ENCODE results near the gene JAK2.
"Not testable (repeated sequence)": the region's sequence is repeated elsewhere in the genome, so short reads cannot be mapped to it uniquely, and the experiment has no call there.

Gene JAK2

DNA sequence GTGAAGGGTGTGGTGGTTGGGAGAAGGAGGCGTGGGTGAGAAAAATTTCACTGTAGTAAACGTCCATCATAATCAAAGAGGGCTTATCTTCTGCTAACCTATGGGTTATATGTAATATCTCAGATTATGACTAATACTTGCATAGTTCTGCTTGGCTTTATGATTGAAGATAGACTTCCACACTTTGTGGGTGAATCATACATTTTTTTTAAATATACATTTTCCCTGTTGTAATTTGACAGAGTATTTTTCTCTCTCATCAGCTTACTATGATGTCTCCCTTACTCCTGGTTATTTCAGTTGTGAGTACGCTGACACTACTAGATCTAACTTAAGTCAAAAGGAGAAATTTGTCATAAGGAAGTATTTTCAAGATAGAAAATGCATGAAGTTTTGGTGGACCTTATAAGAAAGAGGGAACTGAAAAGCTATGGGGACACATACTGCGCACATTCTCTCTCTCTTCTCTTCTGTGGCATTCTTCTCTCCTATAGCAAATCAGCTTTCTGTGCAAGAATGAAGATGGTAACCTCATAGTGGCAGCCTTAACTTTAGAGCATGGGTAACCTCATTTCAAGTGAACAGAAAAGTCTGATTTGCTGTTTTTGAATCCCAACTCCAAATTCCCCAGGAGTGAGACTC lies 4.9 kb upstream of the JAK2 start:
- DNase-seq (ENCODE audit: low spot score), result no peak

DNA sequence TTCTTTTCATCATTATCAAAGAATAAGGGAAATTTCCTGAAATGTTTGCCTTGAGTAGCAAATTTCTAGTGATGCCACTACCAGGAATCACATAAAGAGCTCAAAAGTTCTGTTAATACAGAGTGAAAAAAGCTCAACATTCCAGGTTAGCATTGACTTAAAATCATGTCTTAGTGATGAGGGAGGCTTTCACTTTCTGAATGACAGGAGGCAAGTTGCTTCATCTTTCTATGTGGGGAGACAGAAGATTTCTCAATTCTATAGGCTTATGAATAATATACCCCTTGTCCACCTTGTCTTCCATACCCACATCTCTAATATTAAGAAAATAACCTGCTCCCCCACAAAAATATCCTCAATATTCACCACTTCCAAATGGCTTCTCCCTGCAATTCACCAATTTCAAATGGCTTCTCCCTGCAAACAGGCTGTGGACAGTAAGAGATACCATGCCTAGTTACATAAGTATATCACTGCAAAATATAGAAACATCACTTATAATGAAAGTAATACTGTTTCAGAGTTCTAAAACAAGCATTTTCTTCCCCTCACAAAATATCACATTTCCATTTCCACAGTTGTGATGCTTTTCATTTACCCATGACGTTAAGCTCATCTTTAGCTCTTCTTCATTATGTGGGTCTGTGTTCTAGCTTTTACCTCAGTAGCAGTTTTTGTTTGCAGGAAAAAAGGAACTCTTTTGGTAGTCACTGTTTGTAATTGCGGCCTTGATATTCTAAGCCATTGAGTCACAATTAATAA lies 2.2 kb upstream of the JAK2 start:
- DNase-seq (ENCODE audit: low spot score), result no peak

DNA sequence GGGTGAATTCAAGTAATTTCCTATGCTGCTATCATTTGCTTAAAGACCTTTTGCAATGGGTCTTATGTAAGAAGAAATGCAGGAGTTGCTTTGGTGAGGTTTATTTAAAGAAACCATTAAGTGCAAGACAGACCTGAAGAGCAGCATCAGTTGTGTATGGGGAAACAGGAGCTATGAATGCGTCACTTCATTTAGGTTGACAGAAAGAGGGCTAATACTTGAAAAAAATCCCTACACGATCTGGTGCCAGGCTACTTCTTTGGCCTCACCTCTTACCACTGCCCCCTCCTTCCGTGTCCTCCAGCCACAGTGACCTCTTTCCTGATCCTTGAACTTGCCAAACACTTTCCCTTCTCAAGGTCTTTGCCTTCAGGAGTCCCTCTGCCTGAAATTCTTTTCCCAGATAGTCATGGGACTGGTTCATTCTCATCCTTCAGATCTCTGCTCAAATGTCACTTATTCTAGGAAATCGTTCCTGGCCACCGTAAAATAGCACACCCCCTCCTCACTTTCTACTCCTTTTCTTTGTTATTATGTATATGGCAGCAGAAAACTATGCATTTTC lies 1.4 kb upstream of the JAK2 start:
- no peak for DNase-seq (ENCODE audit: low spot score)

DNA sequence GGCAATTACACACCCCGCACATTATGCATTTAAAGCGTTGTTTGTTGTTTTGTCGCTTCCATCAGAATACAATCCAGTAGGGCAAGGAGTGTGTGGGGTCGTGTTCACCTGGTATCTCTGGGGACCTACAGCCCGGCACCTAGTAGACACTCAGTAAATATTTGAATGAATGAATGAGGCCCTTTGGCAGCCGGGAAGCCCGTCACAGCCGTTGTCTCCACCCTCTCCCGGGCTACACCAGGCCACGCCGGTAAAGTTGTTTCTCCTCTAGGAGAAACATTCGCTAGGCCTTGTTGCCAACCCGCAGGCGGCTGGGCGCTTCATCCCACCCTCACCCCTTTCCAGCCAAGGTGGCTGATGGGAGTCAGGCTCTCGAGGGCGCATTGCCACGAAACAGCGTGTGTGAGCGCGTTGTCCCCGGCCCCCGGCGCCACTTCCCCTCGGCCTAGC lies 876 bp upstream of the JAK2 start:
- DNase-seq (ENCODE audit: low spot score), result no peak

DNA sequence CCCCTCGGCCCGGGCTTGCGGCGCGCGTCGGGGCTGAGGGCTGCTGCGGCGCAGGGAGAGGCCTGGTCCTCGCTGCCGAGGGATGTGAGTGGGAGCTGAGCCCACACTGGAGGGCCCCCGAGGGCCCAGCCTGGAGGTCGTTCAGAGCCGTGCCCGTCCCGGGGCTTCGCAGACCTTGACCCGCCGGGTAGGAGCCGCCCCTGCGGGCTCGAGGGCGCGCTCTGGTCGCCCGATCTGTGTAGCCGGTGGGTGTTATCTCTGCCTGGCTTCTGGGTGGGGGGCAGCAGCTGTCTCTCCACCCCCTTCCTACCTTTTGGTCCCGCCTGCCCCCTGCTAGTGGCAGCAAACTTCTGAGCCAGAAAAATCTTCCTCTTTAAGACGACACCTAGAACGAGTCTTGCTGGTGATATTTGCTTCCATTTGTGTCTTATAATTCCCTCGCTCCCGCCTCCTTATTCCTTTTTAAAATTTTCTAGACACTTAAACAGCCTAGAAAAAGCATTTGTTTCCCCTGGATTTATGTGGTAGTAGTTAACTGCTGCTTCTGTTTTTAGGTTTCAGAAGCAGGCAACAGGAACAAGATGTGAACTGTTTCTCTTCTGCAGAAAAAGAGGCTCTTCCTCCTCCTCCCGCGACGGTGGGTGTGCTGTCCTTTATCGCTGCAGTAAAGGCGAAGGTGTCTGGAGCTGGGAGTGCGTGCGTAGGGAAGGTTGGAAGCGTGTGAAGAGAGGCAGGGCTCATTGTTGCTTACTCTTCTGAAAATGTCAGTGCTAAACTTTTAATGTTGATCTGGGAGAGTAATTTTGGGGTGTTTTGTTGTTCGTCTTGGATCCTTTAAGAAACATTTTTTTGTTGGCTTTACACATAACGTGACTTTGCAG lies 554 bp downstream of the JAK2 start:
- peak; percentile 32 for DNase-seq (ENCODE audit: low spot score)

DNA sequence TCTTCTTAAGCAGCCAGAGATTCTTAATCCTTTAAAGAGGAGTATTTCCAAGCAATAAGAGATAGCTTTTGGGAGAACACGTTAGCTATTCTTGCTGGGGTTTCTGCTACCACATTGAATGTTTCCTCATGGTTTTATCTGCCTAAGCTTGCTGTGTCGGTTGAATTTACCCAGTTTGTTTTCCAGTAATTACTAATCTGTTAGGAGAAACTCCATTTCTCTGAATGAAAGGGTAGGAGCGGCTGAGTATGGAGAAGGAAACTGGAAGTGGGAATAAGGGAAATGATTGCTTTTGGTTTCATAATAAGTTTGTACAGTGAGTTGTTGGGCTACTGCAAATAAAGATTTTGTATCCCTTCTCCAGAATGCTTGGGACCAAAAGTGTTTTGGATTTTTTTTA lies 1.2 kb downstream of the JAK2 start:
- DNase-seq (ENCODE audit: low spot score), result no peak

DNA sequence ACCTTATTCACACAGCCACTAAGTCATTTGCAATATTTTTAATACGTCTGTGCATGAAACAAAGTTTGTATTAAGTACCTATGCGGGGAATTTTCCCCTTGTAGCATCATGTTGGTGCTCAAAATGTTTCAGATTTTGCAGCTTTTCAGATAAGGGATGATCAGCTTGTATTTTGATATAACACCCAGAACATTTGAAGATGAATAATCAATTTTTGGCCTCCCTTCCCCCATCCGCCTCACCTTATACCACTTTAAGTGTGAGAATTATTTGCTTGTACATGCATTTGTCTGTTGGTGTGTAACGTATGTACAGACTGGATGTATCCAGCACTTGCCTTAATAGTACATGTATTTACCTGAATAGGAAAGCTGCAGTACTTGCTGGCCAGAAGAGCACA lies 1.7 kb downstream of the JAK2 start:
- DNase-seq (ENCODE audit: low spot score), result no peak

DNA sequence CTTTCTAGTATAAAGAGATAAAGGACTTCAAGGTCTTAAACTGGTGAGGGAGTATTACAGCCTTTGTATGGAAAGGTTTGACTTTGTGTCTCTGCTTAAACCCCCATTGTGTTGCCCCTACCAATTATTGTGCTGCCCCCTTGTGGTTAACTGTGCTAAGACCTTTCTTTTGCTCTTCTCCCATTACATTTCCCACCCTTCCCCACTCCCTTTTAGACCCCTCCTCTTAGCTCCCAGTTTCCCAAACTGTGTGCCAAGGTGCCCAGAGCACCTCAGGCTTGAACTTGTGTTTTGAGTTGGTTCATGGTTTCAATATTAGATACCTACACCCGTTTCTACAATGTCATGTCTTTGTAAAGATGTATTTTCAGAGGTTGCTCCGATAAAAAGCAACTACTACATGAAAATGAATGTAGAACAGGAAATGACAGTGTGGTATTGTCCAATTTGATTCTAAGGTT lies 2.9 kb downstream of the JAK2 start:
- DNase-seq (ENCODE audit: low spot score), result peak; percentile 54

DNA sequence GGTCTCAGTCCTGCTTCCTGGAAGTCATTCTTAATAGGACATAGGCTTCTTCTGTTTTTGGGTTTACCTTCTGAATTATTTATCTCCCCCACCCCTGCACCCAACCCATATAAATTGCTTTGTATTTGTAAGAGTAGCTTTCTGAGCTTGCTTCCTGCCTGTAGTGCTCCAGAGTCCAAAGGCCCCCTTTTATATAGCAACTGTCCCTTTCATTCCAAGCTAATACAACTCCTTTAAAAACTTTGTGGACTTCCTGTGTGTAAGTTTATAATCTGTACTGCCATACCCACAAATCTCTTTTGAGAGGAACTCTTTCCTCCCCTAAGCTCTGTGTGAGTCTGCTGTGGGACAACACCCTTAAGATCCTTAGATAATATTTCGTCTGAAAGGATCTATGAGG lies 7.8 kb downstream of the JAK2 start:
- no peak for DNase-seq (ENCODE audit: low spot score)

DNA sequence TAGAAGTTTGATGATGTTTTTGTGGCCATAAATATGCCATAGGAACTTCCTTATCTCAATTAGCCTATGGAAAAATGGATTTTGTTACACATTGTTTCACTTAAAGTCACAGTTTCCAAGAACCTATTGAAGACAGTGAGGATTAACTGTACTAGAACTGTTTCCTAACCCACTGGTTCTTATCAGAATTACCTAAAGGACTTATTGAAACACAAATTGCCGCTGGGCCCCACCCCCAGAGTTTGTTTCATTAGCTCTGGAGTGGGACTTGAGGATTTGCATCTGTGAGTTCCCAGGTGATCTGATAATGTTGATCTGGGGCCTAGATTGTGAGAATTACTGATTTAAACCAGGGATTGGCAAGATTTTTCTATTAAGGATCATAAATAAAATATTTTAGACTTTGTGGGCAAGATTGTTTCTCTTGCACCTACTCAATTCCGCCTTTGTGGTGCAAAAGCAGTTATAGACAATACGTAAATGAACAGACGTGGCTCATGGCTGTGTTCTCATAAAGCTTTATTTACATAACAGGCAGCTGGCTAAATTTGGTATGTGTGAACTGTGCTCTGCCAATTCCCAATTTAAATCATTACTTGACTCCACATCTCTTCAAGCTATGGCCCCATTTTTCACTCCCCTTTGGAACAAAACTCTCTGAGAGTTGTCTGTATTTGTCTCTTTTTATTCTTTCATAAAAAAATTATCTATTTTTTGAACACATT lies 9.3 kb downstream of the JAK2 start:
- DNase-seq (ENCODE audit: low spot score), result no peak

DNA sequence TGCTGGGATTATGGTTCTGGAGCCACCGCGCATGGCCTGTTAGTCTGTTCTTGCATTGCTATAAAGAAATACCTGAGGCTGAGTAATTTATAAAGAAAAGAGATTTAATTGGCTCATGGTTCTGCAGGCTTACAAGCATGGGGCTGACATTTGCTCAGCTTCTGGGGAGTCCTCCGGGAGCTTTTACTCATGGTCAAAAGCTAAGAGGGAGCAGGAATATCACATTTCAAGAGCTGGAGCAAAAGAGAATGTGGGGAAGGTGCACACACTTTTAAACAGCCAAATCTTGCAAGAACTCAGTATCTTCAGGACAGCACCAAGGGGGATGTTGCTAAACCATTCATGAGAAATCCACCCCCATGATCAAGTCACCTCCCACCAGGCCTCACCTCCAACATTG lies 12.1 kb downstream of the JAK2 start:
- no peak for DNase-seq (ENCODE audit: low spot score)

DNA sequence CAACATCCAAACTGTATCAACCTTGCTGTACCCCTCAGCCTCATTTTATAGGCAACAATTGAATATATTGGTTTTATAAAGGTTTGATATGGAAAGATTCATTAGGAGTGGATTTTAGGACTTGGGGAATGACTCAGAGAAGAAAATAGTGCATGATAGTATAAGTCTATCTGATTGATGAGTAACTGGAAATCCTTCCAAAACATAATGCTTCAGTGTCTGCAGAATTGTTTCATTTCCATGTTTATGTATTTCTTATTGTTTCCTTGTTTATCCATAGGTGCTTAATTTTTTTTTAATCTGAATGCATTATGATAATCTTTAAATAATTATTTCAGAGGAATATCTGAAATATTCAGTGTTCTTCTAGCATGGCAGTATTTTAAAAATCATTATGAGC lies 12.6 kb downstream of the JAK2 start:
- no peak for DNase-seq (ENCODE audit: low spot score)

DNA sequence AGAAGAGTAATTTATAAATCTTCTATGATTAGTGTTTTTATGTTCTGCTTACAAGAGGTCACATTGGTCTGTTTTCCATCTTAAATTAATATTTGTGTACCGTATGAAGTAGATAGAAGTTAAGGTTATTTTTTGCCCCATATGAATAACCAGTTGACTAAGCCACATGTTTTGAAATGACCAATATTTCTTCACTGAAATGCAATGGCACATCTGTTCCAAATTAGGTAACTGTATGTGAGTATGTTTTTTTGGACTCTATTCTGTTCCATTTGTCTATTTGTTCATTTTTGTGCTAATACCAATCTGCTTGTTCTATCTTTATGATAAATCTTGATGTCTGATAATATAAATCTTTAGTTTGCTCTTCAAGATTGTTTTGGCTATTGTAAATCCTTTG lies 17.7 kb downstream of the JAK2 start:
- peak; percentile 28 for DNase-seq (ENCODE audit: low spot score)

DNA sequence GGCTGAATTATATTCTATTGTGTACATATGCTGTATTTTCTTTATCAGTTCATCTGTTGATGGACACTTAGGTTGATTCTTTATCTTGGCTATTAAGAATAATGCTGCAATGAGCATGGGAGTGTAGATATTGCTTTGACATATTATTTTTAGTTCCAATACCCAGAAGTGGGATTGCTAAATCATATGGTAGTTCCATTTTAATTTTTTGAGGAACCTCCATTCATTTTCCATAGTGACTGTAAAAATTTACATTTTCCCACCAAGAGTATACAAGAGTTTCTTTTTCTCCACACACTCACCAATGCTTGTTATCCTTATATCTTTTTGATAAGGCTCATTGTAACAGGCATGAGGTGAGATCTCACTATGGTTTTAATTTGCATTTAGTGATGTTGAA lies 19.4 kb downstream of the JAK2 start:
- no peak for DNase-seq (ENCODE audit: low spot score)

DNA sequence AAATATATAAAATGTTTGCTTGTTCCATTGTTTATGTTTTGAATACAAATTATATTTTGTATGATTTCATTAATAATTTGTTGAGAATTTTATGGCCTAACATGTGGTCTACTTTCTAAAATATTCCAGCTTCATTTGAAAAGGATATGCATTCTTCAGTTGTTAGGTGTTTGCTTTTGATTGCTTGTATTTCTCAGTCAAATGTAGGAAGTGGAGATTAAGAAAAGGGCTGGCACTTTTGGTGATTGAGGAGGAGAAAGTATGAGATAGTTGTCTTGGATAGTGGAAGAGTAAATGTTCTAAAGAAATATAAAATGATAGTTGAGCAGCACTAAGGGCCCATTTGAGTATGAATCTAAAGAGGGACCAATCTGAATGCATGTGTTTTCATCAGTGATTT lies 23.1 kb downstream of the JAK2 start:
- no peak for DNase-seq (ENCODE audit: low spot score)

DNA sequence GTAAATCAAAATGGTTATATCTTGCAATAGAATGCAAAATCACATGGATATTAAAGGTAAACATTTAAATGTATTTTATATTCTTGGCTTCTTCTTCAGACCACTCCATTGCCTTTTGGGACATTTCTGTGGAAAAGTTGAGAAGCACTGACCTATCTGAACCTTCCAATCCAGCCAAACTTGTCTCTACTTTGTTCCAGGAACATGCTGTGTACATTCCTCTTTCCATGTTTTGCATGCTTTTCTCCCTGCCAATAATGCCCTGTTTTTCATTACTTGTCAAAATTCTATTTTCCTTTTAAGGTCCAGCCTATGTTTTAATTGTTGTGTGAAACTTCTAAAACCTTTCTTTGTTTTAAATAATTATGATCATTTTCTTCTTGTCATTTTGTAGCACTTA lies 28.3 kb downstream of the JAK2 start:
- DNase-seq (ENCODE audit: low spot score), result no peak

DNA sequence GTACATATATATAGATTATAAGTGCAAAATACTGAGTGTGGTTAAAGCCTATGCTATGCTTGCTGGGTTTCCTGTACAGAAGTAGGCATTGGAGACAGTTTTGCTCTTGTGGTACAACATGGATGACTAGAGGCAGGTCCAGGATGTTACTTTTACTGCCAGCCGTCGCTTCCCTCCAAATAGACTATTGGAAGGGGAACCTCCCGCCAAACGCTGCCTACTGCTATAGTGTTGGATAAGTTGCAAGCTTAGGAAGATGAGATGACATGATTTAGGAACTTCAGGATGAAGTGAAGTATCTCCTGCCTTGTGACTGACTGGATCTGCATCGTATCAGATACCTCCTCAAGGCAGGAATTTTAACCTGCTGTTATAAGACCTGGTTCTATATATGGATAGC lies 30.9 kb downstream of the JAK2 start:
- DNase-seq (ENCODE audit: low spot score), result no peak

DNA sequence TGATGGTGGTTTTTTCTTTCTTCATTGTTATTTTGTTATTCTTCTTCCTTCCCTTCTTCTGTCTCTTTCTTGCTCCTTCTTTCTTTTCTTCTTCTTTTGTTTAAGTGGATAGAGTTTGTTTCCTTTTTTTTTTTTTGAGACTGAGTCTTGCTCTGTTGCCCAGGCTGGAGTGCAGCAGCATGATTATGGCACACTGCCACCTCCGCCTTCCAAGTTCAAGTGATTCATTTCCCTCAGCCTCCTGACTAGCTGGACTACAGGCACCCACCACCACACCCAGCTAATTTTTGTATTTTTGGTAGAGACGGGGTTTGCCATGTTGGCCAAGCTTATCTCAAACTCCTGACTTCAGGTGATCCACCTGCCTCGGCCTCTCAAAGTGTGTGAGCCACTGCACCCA lies 40.3 kb downstream of the JAK2 start:
- no peak for DNase-seq (ENCODE audit: low spot score)

DNA sequence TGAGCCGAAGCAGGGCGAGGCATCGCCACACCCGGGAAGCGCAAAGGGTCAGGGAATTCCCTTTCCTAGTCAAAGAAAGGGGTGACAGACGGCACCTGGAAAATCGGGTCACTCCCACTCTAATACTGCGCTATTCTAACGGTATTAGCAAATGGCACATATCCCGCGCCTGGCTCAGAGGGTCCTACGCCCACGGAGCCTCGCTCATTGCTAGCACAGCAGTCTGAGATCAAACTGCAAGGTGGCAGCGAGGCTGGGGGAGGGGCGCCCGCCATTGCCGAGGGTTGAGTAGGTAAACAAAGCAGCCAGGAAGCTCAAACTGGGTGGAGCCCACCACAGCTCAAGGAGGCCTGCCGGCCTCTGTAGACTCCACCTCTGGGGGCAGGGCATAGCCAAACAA lies 46.9 kb downstream of the JAK2 start:
- DNase-seq (ENCODE audit: low spot score), result not testable (repeated sequence)

DNA sequence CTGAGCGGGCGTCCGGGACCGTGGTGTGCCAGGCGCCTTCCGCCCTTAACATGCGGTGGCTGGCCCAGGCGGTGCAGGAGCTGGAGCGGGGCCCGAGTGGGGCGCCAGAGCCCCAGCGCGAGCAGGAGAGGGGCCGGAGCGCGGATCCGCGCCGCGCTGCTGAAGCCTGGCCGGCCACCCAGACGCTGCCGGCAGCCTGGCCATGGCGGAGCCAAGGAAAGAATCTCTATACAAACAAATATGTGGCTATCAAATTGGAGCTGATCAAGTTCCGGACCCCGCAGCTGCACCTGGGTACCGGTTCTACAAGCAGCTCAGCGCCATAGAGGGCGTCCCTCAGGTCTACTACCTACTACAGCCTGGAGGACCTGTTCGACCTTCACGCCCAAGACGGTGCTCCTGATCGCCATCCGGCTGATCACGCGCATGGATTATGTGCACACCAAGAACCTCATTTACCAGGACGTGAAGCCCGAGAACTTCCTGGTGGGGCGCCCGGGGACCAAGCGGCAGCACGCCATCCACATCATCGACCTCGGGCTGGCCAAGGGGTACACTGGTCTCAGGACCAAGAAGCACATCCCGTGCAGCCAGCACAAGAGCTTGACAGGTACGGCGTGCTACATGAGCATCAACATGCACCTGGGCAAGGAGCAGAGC lies 55.8 kb downstream of the JAK2 start:
- no peak for DNase-seq (ENCODE audit: low spot score)

DNA sequence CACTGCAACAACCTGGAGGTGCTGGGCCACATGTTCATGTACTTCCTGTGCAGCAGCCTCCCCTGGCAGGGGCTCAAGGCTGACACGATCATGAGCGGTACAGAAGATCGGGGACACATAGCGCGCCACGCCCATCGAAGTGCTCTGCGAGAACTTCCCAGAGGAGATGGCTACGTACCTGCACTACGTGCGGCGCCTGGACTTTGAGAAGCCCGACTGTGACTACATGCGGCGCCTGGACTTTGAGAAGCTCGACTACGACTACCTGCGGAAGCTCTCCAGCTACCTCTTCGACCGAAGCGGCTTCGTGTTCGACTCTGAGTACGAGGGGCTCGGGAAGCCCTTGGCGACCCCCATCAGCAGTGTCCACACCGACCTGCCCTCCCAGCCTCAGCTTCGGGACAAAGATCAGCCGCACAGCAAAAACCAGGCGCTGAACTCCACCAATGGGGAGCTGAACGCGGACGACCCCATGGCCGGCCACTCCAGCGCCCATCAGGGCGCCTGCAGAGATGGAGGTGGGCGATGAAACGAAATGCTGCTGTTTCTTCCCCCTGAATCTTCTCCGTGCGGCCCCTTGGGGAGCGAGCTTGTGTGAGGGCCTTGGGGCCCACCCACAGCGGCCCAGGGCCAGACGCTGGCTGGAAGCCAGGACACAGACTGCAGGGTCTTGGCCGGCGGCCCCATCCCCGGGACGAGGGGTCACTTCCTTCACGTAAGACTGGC lies 56.5 kb downstream of the JAK2 start:
- DNase-seq (ENCODE audit: low spot score), result peak; percentile 2
